ENCODE results near the gene RASGRF2. TPM values are rescaled to one million over a fixed set of nuclear protein-coding genes. Genes with fewer than 3 reads are reported as not detected.

RASGRF2 gene
- total RNA-seq, 1 experiment from 2014 or later, result 9.1 TPM

GRCh38 chr5:81177061-81177460 lies 216.9 kb downstream of the RASGRF2 start:
- H3K4me1 ChIP-seq (ENCODE audit: insufficient read depth, low read length, poor library complexity, severe bottlenecking), result no peaks in the 10 kb centered on the region
- TF ChIP-seq CTCF (conservative IDR thresholded peaks at IDR 0.05; ENCODE audit: low read depth, low read length) (no peak), EZH2 (IDR thresholded peaks at IDR 0.05; ENCODE audit: borderline replicate concordance, low read depth, low read length, poor library complexity, severe bottlenecking) (no peak)
- H3K4me3 ChIP-seq (ENCODE audit: low read depth, low read length, poor library complexity, severe bottlenecking), result no peak overlapping the region
- intact Hi-C loops (cut with micrococcal nuclease; ENCODE audit: unreplicated experiment), result no loop called here
- DNase-seq (ENCODE audit: low spot score), result no peak
- POLR2A ChIA-PET (ENCODE audit: low non-redundant PET), result no interaction called here
- no peaks in the 10 kb centered on the region for H3K36me3 ChIP-seq (ENCODE audit: insufficient read depth, low read length, poor library complexity, severe bottlenecking)
- no peaks in the 10 kb centered on the region for H3K9me3 ChIP-seq (ENCODE audit: low read depth, low read length, poor library complexity, severe bottlenecking)
- CTCF ChIA-PET, result no interaction called here
- no peak overlapping the region for H3K27ac ChIP-seq (ENCODE audit: low read depth, low read length, poor library complexity, severe bottlenecking)
- BruUV-seq (replicated peaks), result no TSS peak
- no peaks in the 10 kb centered on the region for H3K27me3 ChIP-seq (replicated peaks; ENCODE audit: insufficient read depth, low read depth, low read length, poor library complexity)

- POLR2A ChIA-PET (ENCODE audit: low non-redundant PET), result no interaction called here
- Histone ChIP-seq H3K36me3 (ENCODE audit: insufficient read depth, low read length, poor library complexity, severe bottlenecking) (no peaks in the 10 kb centered on the region), H3K4me3 (ENCODE audit: low read depth, low read length, poor library complexity, severe bottlenecking) (no peak overlapping the region), H3K4me1 (ENCODE audit: insufficient read depth, low read length, poor library complexity, severe bottlenecking) (no peaks in the 10 kb centered on the region), H3K9me3 (ENCODE audit: low read depth, low read length, poor library complexity, severe bottlenecking) (no peaks in the 10 kb centered on the region), H3K27ac (ENCODE audit: low read depth, low read length, poor library complexity, severe bottlenecking) (no peak overlapping the region), H3K27me3 (replicated peaks; ENCODE audit: insufficient read depth, low read depth, low read length, poor library complexity) (no peaks in the 10 kb centered on the region)
- CTCF ChIA-PET, result no interaction called here
- no peak for TF ChIP-seq EZH2 (IDR thresholded peaks at IDR 0.05; ENCODE audit: borderline replicate concordance, low read depth, low read length, poor library complexity, severe bottlenecking)
- TF ChIP-seq CTCF (conservative IDR thresholded peaks at IDR 0.05; ENCODE audit: low read depth, low read length), result no peak
- no peak for DNase-seq (ENCODE audit: low spot score)
- intact Hi-C loops (cut with micrococcal nuclease; ENCODE audit: unreplicated experiment), result no loop called here
- no TSS peak for BruUV-seq (replicated peaks)
Observed at GRCh38 chr5:81179959-81180358, 219.8 kb downstream of the RASGRF2 start.

GRCh38 chr5:81180780-81181460 lies 220.8 kb downstream of the RASGRF2 start:
- POLR2A ChIA-PET (ENCODE audit: low non-redundant PET), result no interaction called here
- TF ChIP-seq CTCF (conservative IDR thresholded peaks at IDR 0.05; ENCODE audit: low read depth, low read length) (no peak), EZH2 (IDR thresholded peaks at IDR 0.05; ENCODE audit: borderline replicate concordance, low read depth, low read length, poor library complexity, severe bottlenecking) (no peak)
- H3K4me3 ChIP-seq (ENCODE audit: low read depth, low read length, poor library complexity, severe bottlenecking), result no peak overlapping the region
- no peak overlapping the region for H3K27ac ChIP-seq (ENCODE audit: low read depth, low read length, poor library complexity, severe bottlenecking)
- no TSS peak for BruUV-seq (replicated peaks)
- DNase-seq (ENCODE audit: low spot score), result no peak
- H3K27me3 ChIP-seq (replicated peaks; ENCODE audit: insufficient read depth, low read depth, low read length, poor library complexity), result no peaks in the 10 kb centered on the region
- CTCF ChIA-PET, result no interaction called here
- no peaks in the 10 kb centered on the region for H3K9me3 ChIP-seq (ENCODE audit: low read depth, low read length, poor library complexity, severe bottlenecking)
- H3K36me3 ChIP-seq (ENCODE audit: insufficient read depth, low read length, poor library complexity, severe bottlenecking), result no peaks in the 10 kb centered on the region
- H3K4me1 ChIP-seq (ENCODE audit: insufficient read depth, low read length, poor library complexity, severe bottlenecking), result no peaks in the 10 kb centered on the region
- intact Hi-C loops (cut with micrococcal nuclease; ENCODE audit: unreplicated experiment), result no loop called here

All from A673 (cell line).